Embryonic facial prominence (tissue), 1 donor: Measurements from ENCODE around the gene GREB1.

ENCODE experiments used
- DNase-seq: peaks from one replicate; pipeline ENCODE4 v3.0.0-alpha.2; 2016; ENCODE audit errors: extremely low spot score

Gene GREB1

DNA sequence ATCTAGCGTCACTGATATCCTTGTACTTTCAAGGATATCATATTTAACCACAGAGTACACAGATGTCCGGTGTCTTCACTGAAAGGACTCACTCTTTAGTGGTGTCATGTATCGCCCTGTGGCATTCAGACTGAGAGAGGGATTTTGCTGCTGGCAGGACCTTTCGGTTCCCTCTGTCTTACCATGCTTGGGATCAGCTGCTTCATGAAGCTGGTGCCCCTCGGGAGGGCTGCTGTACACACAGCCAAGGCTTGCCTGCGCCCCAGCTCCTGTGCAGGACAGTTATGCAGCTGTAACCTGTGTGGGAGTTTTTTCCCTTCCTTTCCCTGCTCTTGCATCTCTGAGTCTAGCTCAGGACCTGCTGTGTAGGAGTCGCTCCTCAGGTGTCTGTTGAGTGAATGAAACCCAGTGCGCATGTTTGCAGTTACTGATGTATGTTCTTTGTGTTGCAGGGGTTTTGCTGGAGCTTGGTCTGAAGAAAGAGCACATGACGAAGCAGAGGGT lies 64.4 kb downstream of the GREB1 start:
- DNase-seq: no peak

DNA sequence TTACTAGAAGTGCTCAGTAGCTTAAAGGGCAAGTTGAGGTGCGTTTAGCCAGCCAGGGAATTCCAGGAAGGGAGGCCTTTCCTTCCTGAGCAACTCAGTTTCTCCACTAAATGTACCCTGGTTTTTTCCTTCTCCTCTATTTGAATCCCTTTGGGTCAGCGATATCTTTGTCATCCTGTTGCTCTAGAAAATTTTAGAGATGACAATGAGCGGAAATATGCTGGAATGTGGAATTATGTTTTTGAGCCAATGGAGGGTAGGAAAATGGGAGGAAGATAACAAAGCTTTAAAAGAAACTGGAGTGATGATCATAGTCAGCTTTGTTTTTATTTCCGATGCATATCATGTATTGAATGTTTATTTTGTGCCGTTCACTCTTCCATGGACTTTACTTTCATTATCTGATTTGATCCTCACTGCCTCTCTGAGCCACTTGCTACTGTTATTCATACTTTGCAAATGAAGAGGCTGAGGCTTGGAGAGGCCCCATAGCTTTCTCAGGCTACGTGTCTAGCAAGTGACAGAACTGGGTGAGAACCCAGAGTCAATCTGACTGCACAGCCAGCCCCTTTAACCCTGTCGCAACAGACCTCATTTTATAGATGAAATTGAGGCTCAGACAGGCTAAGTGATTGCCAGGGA lies 68.8 kb downstream of the GREB1 start:
- DNase-seq: no peak

DNA sequence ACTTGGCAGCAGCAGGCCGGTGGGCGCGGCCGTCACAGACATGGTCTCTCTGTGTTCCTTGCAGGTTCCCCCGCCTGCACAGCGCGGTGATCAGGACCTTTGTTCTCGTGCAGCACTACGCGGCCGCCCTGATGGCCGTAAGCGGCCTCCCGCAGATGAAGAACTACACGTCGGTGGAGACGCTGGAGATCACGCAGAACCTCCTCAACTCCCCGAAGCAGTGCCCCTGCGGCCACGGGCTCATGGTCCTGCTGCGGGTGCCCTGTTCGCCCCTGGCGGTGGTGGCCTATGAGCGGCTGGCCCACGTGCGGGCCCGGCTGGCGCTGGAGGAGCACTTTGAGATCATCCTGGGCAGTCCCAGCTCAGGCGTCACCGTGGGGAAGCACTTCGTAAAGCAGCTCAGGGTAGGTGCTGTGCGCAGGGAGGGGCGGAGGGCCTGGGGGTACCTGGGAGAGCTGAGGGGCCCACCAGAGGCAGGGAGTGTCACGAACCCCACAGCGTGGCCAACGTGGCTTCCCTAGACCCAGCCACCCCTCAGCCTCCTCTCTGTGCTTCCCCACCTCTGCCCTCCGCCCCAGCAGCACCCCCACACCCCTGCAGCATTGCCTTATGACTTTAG lies 76.9 kb downstream of the GREB1 start:
- no peak for DNase-seq

DNA sequence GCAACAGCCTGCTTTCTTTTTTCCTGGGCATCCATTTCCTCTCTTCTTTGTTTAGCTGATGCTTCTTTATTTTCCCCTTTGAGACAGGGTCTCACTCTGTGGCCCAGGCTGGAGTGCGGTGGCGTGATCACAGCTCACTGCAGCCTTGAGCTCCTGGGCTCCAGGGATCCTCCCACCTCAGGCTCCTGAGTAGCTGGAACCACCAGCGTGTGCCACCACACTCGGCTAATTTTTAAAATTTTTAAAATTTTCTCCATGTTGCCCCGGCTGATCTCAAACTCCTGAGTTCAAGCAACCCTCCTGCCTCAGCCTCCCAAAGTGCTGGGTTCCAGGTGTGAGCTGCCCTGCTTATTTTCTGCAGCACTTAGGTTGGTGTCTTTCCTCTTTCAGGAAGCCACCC lies 77.4 kb downstream of the GREB1 start:
- DNase-seq: no peak

DNA sequence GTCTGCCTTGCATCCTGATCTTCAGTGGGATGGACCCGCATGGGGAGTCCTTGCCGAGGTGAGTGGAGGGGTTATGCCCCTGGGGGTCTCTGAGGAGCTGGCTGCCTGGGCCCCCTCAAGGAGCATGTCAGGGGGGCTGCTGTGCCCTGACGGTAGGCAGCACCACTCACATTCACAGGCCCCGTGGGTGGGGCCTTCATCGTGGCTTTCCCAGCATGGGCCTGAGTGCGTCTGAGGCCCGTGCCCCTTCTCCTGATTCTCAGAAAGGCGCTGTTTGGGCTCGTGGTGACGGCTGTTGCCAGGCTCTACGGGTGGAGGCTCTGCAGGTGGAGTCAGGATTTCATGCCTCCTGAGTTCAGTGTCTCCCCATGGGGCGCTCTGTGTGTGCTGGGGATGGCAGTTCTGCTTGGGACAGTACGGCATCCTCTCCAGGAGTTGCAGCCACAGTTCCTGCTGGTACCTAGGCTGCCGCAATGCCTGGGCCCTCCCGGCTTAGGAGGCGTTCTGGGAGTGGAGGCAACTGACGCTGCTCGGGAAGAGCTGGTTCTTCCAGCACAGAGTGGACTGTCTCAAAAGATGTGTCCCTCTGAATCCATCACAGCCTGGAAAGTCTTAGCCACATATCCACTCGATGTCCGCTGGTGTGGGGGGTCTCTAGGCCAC lies 78.8 kb downstream of the GREB1 start:
- no peak for DNase-seq

DNA sequence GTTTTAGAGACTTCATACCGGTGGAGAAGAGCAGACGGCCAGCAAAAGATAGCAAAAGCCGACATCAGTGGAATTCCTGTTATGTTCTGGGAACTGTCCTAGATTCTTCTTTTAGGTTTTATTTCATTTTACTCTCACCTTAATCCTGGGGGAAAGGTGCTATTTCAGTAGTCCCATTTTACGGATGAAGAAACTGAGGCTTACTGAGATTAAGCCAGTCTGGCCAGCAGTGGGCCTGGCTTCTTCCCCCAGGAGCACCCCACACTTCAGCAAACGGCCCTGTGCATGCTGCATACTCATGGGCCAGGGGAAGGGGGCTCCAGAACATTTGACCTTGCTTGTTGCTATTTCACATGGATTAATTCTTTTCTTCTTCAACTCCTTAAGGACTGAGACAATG lies 79.5 kb downstream of the GREB1 start:
- DNase-seq: no peak

DNA sequence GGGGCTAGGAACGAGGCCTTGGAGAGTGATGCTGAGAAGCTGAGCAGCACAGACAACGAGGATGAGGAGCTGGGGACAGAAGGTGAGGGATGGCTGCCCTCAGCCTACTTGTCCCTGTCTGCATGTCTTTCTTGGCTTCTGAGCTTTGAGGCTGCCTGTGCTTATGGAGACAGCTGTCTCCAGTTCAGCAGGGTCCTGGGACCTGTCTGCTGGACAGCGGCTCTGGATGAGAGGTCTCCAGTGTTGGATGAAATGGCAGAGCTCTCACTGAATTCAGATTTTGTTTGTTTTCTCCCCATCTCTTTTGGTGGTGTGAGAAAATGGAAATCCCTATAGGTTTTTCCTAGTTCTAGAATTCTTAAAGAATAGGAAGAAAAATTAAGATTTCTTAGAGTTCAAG lies 81.4 kb downstream of the GREB1 start:
- DNase-seq: no peak

DNA sequence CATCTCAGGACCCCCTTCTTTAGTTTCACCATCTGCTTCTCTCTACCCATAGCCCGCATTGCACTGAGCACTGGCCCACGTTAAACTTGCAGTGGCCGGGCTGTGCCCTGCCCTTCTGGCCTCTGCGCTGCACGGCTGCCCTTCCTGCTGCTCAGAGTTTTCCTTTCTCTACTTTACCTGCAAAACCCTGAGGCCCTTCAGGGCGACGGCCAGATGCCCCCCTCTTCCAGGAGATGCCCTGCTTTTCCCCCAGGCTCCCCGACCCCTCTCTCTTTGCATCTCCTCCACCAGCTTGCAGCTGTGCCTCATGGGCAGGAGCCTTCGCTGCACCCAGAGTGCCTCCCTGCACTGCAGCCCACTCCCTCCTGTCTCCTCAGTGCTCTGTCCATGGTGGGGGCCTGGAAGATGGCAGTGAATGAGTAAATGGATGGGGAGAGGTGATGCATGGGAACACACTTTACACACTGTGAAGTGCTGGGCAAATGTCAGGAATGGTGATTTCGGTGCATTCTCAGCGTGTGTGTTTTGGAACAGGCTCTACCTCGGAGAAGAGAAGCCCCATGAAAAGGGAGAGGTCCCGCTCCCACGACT lies 82.3 kb downstream of the GREB1 start:
- no peak for DNase-seq

DNA sequence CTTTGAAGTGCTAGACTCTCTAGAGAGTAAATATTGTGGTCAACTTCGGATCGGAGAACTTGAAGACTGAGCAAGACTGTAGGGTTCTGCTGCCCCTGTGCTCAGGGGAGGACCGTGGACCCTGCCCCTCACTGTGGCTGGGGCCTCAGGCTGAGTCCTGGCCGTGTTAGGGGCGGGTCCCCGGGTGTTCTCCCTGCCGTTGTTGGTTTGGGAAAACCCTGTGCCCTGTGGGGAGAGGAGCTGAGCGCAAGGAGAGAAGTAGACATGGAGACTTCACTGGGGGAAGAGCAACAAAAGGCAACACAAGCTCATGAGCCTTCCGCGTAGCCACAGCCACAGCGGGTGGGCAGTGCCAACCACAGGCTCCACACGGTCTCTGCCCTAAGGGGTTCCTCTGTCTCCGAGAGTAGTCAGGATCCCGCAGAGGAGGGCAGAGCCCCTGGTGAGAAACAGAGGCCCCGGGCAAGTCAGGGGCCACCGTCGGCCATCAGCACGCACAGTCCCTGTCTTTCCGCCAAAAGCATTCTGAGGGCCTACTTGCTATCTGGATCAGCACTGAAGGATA lies 83.1 kb downstream of the GREB1 start:
- DNase-seq: no peak

DNA sequence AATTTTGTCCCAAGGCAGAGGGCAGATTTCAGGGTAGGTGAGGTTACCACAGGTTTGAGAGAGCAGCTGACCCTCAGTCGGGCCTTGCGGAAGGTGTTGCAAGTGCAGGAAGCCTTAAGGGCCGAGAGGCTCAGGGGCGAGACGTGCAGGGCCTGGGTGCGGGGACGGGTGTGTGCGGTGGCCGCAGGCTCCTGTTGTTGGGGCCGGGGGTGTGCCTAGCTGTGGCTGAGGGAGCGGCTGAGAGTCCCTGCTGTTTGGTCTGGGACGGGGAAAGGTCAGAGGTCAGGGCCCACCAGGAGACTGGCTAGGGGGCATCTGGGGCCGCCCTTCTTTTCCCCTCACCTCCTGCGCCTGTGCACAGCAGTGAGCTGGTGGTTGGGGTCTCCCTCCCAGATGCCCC lies 83.7 kb downstream of the GREB1 start:
- DNase-seq: no peak

DNA sequence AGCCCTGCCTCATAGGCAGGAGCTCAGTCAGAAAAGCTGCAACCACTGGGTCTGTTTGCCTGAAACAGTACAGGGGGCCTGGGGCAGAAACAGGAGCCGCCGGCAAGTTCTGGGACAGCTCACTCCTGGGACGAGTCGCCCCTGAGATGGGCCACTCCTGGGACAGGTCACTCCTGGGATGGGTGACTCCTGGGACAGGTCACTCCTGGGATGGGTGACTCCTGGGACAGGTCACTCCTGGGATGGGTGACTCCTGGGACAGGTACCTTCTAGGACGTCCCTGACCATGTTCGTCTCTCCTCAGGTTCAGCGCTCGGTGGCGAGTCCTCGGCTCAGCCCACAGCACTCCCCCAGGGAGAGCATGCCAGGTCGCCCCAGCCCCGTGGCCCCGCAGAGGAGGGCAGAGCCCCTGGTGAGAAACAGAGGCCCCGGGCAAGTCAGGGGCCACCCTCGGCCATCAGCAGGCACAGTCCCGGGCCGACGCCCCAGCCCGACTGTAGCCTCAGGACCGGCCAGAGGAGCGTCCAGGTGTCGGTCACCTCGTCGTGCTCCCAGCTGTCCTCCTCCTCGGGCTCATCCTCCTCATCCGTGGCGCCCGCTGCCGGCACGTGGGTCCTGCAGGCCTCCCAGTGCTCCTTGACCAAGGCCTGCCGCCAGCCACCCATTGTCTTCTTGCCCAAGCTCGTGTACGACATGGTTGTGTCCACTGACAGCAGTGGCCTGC lies 84.3 kb downstream of the GREB1 start:
- DNase-seq: no peak

DNA sequence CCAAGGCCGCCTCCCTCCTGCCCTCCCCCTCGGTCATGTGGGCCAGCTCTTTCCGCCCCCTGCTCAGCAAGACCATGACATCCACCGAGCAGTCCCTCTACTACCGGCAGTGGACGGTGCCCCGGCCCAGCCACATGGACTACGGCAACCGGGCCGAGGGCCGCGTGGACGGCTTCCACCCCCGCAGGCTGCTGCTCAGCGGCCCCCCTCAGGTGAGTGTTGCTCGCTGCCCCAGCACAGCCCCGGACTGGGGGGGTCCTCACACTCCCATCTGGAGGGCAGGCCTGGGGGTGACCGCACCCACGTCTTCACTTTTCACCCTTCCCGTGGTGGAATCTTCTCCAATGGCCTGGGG lies 84.8 kb downstream of the GREB1 start:
- DNase-seq: no peak

DNA sequence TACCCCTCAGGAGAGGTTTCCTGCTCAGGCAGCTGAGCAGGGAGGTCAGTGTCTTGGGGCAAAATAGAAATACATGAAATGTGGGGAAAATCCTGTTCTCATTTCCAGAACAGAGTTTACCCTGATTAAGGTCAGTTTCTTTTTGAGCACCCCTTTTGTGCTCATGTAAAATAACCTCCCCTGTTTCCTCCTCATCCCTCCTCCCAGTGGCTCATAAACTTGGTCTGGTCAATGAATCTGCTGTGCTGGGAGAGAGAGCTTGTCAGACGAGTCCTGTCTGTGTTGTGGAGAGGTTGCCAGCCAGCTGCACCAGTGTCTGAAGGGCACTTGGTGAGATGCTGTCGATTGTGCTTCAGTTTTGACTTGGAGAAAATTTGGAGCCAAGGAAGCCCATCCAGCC lies 87.6 kb downstream of the GREB1 start:
- no peak for DNase-seq

DNA sequence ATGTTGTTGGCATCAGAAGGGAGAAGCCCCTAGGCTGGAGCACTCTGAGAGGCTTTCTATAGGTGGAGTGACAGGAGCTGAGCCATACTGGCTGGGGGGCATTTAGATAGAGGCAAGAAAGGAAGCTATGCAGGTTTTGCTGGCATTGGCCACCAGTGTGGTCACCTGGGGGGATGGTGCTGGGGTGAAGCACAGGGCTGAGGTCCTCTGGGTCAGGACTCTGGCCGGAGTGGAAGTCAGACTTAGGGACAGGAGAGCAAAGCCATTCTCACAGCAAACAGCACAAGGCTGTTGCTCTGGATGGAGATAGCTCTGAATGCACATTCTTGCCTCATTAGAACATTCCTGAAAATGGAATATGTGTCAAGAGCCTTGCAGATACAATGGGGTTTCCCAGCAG lies 88.8 kb downstream of the GREB1 start:
- DNase-seq: no peak

DNA sequence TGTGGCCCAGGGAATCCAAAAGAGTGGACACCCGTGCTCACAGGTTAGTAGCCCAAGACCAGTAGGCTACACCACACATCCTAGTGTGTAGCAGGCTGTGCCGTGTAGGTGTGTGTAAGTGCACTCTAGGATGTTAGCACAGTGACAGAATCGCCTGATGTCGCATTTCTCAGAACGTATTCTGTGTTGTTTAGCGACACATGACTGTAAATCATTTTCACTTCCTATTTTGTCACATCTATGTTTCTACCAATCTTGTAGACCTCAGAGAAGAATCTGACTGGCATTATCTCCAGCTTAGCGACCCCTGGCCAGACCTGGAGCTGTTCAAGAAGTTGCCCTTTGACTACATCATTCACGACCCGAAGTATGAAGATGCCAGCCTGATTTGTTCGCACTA lies 91.0 kb downstream of the GREB1 start:
- DNase-seq: no peak

DNA sequence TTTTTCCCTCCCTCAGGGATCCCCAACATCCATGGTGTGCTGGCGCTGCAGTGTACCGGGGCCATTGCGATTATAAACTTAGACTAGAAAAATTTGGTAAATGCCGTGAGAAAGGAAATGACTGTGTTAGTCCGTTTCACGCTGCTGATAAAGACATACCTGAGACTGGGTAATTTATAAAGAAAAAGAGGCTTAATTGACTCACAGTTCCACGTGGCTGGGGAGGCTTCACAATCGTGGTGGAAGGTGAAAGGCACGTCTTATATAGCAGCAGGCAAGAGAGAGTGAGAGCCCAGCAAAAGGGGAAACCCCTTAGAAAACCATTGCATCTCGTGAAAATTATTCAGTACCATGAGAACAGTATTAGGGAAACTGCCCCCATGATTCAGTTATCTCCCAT lies 91.8 kb downstream of the GREB1 start:
- no peak for DNase-seq

DNA sequence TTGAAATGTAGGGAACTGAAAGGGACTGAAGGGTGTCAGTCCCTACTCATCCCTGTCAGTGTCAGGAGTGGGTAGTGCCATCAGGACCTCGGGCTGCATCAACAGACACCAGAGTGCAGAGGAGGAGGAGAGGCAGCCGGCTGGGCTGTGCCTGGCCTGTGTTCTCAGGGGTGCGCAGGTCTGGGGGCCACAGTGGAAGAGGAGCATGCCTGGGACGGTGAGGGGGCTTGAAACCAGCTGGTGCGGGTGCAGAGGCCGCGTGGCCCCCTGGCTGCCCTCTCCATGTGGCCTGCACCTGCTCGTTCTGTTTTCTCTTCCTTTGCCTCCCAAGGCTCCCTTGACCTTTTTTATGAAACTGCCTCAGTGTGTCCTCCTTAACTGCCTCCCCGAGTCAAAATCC lies 94.8 kb downstream of the GREB1 start:
- DNase-seq: no peak

DNA sequence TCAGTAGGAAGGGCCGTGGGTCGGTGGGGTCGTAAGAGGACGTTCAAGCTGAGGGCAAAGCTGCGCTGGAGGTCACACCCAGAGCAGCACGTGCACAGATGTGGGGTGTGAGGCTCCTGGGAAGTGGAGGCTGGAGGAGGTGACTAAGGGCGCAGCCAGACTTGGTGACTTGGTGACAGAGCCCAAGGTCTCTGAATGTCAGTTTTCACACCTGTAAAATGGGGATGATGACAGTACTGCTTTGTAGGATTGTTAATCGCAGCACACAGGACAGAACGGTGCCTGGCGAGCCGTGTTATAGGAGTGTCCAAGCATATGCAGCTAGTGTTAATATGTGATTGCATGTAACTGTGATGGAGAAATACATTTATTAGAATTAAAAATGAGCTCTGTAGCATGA lies 95.4 kb downstream of the GREB1 start:
- DNase-seq: no peak

DNA sequence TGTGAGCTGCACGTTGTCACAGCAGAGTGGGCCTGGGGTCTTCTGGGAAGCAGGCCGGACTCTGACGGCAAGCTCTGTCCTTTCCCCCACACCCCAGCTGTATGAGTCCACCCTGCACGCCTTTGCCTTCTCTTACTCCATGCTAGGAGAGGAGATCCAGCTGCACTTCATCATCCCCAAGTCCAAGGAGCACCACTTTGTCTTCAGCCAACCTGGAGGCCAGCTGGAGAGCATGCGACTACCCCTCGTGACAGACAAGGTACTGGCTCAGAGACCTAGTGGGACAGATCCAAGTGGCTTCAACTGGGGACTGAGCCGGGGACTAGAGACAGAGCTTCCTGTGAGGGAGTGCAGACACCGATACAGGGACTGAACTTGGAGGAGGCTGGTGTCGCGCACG lies 96.0 kb downstream of the GREB1 start:
- no peak for DNase-seq

DNA sequence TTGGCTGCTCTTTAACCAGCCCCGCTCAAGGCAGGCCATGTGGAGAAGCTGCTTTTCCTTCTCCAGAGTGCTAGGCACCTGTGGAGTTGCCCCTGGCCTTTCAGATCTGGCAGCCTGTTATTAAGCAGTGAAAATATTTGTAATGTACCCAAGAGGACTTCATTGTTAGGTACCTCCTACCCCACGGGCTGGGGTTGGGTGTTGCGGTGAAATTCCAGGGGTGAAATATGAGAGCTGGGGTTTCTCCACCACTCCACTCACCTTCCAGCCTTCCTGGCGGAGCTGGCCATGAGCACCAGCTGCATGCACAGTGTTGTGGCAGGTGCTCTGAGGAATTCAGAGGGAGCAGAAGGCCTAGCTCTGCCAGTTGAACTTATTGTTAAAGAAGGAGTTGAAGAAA lies 97.0 kb downstream of the GREB1 start:
- DNase-seq: no peak

DNA sequence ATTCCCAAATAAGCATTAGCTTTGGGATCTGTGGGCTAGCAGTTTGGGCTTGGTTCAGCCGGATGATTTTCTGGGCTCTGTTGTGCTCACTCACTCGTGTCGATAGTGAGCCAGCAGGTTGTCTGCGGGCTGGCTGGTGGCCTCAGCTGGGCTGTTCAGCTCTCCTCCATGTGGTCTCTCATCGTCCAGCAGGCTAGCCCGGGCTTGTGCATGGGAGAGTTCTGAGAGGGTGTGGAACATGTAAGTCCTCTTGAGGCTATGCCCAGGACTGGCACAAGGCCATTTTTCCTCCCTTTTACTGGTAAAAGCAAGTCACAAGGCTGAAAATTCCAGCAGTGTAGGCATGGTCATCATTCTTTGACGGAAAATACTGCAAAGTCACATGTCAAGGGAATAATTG lies 97.6 kb downstream of the GREB1 start:
- DNase-seq: no peak

DNA sequence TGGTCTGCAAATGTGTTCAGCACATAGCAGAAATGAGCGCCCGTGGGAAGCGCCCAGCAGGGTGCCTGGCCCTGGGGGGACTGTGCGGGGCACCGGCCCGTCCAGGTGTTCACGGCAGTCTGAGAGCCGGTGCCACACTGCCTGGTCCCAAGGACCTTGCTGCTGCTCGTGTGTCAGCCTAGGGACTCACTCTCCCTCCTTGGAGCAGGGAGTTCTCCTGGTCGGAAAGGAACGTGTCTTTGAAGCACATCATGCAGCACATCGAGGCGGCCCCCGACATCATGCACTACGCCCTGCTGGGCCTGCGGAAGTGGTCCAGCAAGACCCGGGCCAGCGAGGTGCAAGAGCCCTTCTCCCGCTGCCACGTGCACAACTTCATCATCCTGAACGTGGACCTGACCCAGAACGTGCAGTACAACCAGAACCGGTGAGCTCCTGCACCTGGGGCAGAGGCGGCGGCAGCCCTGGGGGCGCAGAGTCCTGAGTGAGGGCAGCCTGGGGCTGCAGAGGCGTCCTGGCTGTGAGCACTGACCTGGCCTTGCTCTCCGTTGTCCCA lies 100.2 kb downstream of the GREB1 start:
- no peak for DNase-seq
